Measurements from ENCODE around the gene PSMD14.

DNA sequence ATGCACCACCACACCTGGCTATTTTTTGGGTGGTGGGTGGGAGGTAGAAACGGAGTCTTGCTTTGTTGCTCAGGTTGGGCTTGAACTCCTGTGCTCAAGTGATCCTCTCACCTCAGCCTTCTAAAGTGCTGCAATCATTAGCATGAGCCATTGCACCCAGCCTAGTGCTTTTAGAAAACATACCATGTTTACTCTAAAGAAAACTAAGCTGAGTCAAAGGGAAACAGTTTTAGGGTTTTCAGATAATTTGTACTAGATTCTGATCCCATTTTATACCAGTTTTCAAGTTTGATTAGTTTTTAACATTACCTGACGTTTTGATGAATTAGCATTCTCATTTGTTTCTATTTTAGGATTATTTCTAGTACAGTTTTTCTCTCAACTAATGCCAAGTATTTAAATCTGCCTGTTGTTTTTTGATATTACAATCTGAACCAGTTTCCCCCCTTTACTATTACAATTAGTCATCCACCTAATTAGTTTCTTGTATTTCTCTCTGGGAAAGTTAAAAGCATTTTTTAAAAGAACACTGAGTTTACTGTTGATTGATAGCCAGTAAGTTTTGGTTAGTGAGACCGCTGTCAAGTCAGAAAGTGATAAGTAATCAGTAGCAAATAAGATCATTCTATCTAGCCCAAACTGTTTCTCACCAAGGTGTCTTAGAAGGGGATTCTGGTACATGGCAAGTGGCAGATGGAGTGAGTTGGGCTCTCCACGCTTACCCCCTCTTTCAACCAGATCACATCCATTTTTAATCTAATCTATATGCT is 83.7 kb downstream of the PSMD14 start:
- TF ChIP-seq CTCF (IDR thresholded peaks at IDR 0.05; ENCODE audit: low read depth, low read length) (no peak), MYC (IDR thresholded peaks at IDR 0.05; ENCODE audit: low read depth, low read length) (no peak)
- TF ChIP-seq, protein P1, sequence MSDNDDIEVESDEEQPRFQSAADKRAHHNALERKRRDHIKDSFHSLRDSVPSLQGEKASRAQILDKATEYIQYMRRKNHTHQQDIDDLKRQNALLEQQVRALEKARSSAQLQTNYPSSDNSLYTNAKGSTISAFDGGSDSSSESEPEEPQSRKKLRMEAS (IDR thresholded peaks at IDR 0.05; ENCODE audit: low read depth, low read length) = no peak
